HG03097 (cell line): ENCODE data around the gene SLC16A9.
"Not testable (repeated sequence)": the region's sequence is repeated elsewhere in the genome, so short reads cannot be mapped to it uniquely, and the experiment has no call there.

ENCODE experiments used
- ATAC-seq: cut with Tn5 transposase; IDR thresholded peaks from one replicate; pipeline ENCODE4 v1.9.1; 2021; ENCODE audit not compliant: unreplicated experiment, low FRiP score

The SLC16A9 gene

DNA sequence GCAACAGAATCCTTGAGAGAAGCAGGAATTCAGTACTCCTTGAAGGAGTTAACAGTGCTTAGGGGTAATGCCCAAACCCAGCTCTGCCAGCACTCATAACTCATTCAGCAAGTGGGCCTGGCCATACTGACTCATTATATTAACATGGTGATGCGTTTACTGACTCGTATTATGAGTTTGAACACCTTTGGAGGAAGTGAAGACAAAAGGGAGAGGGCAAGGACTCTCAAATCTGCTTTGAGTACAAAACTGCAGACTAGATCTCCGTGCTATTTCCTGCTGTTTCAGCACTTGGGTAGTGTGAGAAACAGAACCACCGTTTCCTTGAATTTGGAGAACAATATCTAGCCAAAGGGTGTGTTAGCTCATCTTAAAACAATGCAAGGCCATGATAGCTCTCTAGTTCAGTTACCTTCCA is 30.8 kb downstream of the SLC16A9 start:
- no peak for ATAC-seq

DNA sequence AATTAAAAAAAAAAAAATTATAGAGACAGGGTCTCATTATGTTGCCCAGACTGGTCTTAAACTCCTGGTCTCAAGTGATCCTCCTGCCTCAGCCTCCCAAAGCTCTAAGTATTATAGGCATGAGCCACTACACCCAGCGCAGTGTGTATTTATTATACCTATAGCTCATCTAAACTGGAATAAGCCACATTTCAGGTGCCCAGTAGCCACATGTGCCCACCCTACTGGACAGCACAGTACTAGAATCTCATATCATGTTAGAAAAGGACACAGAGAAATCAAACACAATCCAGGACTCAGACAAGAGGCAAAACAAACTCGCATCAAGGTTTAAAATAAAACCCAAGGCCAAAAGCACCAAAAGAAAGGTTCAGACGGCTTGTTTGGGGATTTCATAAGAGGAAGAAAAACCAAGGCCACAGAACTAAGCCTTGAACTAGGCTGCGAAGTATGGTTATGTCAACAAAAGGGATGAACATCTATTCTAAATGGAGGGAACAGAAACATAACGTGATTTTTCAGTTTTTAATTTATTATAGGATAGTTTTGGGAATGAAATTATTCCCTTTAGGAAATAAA is 32.3 kb downstream of the SLC16A9 start:
- no peak for ATAC-seq

GRCh38 chr10:59675812-59676211 is 33.8 kb downstream of the SLC16A9 start:
- ATAC-seq = no peak

DNA sequence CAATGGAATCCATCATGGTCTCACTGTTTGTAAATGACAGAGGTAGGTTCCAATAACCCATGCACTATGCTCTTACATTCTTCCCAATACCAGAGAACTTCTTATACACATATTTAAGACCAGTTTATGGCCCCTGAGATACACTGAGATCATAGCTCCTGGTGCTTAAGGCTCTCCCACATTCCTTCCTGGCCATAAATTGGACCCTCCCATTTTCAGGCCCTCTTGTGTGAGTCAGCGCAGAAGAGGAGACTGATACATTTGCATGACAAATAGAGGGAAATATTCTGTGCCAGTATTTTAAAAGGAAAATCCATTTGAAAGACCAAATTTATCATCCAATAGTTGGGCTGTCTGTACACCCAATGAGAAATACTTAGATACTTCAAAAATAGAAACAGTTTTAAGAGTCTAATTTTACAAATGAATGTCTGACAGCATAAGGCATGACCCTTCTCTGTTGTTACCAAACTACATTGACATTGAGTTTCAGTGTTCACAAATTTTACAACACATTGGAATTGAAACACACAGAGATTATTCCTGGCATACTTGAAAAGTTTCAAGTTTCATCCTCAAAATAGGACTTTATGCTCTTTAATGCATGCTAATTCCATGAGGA is 35.3 kb downstream of the SLC16A9 start:
- no peak for ATAC-seq

DNA sequence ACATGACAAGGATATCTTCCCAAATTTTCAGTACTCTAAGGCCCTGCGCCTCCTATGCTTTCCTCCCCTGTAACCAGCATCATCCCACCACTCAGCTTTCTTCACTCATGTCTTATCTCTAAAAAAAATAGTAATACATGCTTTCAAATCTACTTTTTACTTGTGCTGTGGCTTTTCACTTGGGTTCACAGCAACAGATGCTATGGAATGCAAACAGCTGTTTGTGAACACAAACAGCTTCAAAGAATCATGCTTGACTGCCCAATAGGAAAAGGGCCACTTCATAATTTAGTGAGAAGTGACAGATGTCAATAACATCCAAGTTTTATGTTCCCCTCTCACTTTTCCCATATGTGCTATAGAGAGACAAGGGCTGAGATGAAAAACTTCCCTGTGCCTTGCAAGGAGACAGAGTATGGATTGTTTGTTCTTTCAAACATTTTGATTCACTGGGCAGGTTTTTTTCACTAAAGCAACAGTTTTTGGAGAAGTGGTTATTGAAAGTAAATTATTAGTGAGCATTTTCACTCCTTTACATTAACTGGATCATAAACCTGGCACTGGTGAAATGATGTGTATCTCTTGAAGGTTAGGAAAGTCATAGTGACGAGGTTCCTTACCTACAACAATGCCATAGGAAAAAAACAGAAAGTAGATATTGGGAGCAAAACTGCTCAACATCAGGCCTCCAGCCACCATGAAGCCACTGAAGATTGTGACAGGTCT is 37.3 kb downstream of the SLC16A9 start:
- ATAC-seq = peak; percentile 49

DNA sequence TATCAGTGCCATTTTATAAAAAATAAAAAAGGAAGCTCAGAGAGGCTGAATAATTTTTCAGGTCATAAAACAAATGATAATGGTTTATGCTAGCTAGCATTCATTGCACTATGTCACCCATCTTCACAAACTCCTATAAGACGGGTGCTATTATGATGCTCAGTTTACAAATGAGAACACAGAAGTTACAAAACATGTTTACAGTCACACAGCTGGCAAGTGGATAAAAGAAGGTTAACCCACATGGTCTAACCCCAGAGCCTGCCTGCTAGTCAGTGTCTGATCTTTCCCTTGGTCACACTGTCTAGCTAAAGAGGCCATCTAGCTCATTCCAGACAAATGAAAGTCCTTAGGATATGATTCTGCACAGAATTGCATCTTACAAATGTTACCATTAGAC is 39.4 kb downstream of the SLC16A9 start:
- no peak for ATAC-seq

DNA sequence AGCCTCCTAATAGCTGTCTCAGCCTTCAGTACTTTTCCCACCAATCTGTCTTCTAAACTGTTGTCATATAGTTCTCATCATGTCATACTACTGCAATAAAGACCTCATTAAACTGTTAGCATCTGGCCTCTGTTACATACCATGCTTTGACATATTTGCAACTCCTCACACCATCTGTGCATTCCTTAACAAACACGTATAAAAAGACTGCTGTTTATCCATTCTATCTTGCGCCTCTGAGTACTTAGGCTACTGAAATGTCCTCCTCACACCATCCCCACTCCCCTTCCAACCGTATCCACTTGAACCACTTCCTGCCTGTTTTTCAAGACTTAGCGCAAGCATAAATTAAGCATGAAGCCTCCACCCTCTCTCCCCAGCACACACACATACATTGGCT is 41.6 kb downstream of the SLC16A9 start:
- no peak for ATAC-seq

DNA sequence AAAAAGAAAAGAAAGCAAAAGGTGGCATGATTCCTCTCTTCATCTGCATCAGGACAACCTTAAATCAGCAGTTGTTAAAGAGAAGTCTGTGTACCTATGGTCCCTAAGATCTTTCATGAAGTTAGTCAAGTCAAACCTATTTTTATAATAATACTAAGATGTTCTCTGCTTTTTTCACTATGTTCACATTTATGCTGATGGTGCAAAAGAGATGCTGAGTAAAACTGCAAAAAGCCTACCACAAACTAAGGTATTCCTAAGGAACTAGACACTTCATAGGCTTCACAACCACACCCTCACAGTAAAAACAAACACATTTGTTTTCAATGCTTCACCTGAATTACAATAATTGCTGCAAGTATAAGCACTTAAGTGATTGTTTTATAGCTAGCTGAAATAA is 43.3 kb downstream of the SLC16A9 start:
- ATAC-seq = no peak

DNA sequence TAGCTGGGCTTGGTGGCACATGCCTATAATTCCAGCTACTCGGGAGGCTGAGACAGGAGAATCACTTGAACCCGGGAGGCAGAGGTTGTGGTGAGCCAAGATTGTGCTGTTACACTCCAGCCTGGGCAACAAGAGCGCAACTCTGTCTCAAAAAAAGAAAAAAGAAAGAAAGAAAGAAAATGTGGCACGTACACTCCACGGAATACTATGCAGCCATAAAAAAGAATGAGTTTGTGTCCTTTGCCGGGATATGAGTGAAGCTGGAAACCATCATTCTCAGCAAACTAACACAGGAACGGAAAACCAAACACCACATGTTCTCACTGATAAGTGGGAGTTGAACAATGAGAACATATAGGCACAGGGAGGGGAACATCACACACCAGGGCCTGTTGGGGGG is 46.4 kb downstream of the SLC16A9 start:
- not testable (repeated sequence) for ATAC-seq

- no peak for ATAC-seq
Observed at GRCh38 chr10:59657724-59658123, 51.9 kb downstream of the SLC16A9 start.

DNA sequence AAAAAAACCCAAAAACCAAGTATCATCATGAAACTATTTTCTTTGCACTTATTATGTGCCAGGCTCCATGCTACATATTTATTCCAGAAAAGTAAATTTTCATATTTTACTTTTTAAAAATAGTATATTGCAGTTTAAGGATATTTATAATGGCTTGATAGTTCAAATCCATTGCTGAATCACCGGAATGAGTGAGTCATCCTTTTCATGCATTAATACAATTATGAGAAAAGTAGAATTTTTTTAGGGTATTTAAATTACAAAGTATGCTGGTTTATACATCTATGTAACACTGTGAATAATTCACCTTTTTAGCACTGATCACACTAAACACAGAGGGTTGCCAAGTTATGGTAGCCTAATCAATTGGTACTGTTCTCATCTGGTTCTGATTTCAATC is 54.3 kb downstream of the SLC16A9 start:
- no peak for ATAC-seq

DNA sequence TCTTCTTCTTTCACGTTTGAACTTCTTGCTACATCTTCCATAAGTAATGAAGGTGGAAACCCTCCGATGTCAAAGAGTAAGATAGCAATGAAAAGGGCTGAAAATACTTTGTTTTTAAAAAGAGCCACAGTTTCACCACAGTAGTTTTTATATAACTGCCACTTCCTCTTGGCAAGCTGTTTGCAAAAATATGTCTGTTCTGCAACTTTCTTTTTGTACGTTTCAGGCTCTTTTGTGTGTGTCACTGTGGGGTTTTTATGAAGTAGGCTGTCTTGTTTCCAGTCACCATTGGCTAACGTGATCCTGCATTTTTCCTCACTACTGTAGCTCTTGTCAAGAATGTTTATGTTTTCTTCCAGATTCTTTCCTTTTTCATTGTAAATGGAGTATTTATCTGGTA is 55.6 kb downstream of the SLC16A9 start:
- no peak for ATAC-seq

- ATAC-seq = no peak
Observed at GRCh38 chr10:59651902-59652301, 57.7 kb downstream of the SLC16A9 start.

DNA sequence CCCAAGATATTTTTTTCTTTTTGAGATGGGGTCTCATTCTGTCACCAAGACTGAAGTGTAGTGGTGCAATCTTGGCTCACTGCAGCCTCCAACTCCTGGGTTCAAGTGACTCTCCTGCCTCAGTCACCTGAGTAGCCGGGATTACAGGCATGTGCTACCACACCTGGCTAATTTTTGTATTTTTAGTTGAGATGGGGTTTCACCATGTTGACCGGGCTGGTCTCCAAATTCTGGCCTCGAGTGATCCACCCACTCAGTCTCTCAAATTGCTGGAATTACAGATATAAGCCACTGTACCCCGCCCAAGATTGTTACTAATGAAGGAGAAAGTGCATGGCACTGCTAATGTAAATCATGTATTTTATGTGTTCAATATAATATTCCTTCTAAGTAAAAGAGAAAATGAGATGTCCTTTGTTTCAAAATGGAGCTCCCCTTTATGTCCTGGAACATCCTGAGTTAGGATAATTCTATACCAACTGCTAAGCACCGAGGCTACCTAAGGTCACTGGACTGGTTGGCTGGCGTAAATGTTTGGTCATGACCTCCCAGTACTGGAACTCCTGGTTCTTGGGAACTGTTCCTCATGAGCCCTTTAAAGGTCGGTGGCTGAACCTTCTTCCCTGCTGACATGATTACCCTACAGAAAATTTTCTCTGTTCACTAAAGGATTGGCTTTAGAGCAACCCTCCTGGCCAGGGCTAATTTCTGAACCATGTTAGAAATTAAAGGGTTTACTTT is 59.9 kb downstream of the SLC16A9 start:
- no peak for ATAC-seq

GRCh38 chr10:59648711-59649201 is 60.9 kb downstream of the SLC16A9 start:
- ATAC-seq = no peak

- no peak for ATAC-seq
Observed at GRCh38 chr10:59644841-59645240, 64.8 kb downstream of the SLC16A9 start.

- ATAC-seq = not testable (repeated sequence)
Observed at GRCh38 chr10:59641688-59642087, 68.0 kb downstream of the SLC16A9 start.

DNA sequence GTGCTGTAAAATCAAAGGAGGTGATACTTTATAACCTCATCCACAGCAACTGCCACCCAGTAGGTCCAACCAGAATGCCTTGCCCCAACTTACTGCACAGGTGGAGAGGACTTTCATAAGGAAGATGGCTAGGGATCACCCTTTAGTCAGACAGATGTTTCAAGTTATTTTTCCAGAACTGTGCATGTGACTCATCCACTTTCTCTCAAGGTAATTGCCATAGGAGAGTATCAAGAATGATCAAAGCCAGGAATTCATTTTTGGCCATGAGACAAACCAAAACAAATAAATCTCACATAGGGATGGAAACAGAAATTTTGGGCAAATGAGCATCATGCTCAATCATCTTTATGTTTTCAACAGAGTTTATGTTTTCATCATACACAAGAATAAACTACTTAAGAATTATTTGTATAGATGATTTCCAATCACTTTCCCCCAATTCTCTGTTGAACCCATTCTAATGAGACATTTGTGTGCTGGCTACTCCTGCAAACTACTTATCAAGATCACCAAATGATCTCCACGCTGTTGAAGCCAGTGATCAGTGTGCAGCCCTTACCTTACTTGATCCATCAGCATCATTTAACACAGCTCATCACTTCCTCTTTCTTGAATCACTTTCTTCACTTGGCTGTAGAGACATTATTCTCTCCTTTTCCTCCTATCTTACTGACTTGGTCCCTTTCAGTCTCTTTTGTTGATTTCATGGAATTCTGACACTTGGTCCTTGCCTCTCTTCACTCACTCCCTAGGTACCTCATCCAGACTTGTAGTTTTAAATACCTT is 74.0 kb downstream of the SLC16A9 start:
- ATAC-seq = no peak

DNA sequence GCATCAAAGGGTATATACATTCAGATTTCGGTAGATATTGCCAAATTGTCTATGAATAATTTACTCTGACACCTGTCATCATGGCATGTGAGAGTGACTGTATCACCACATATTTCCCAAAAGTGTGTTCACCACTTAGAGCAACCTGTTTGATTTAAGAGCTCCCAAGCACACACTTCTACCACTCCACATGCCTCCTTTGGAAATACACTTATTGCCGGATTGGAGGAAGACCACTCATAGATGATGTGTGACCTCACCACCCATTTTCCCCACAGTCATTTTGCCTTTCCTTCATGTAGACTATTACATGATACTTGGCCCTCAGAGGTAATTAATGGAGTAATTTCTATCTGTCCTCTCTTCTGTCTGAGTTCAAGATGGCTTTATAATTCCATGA is 75.5 kb downstream of the SLC16A9 start:
- no peak for ATAC-seq

GRCh38 chr10:59633063-59633462 is 76.6 kb downstream of the SLC16A9 start:
- no peak for ATAC-seq
